GM06990 (cell line): Measurements from ENCODE around the gene ACE.
"Not testable (repeated sequence)": the region's sequence is repeated elsewhere in the genome, so short reads cannot be mapped to it uniquely, and the experiment has no call there.

Experiments
- DNase-seq: peaks from one replicate; pipeline ENCODE4 v3.0.0-alpha.2; 2011; ENCODE audit not compliant: insufficient read length; ENCODE audit errors: extremely low read depth
- H3K27me3 ChIP-seq: replicated peaks from 2 replicates; pipeline ENCODE4 v1.6.0; 2011; ENCODE audit warnings: low read length; ENCODE audit not compliant: control insufficient read depth, insufficient read depth
- H3K36me3 ChIP-seq: 2 replicates; pipeline ENCODE4 v1.5.1; 2011; ENCODE audit warnings: low read length; ENCODE audit not compliant: control insufficient read depth, insufficient read depth
- H3K4me3 ChIP-seq: replicated peaks from 2 replicates; pipeline ENCODE4 v1.5.1; 2011; ENCODE audit warnings: low read depth, mild to moderate bottlenecking, control low read depth, low read length
- CTCF ChIP-seq: IDR thresholded peaks from 2 replicates; pipeline ENCODE4 v1.5.1; 2011; ENCODE audit warnings: low read length, control low read depth, mild to moderate bottlenecking, inconsistent platforms; ENCODE audit not compliant: insufficient read depth, poor library complexity, severe bottlenecking

Gene ACE

DNA sequence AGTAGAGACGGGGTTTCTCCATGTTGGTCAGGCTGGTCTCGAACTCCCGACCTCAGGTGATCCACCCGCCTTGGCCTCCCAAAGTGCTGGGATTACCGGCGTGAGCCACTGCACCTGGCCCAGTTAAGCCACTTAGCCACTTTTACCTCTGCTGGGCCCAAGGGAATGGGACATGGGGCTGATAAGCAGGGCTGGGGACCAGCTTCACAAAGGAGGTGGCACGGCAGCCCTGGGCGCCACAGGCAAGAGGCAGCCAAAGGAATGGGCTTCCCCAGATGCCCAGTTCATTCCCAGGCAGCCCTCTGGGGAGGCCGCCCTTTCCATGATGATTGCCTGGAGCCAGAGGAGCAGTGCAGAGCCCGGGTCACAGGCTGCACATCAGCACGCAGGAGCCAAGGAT lies 25.7 kb upstream of the ACE start:
- H3K4me3 ChIP-seq, result no peak overlapping the region
- no peaks in the 10 kb centered on the region for H3K27me3 ChIP-seq
- TF ChIP-seq CTCF, result no peak
- no peaks in the 10 kb centered on the region for H3K36me3 ChIP-seq
- no peak for DNase-seq

- no peak for DNase-seq
- H3K27me3 ChIP-seq, result no peaks in the 10 kb centered on the region
- no peak overlapping the region for H3K4me3 ChIP-seq
- no peak for TF ChIP-seq CTCF
- H3K36me3 ChIP-seq, result no peaks in the 10 kb centered on the region
Observed at GRCh38 chr17:63452046-63452961, 24.6 kb upstream of the ACE start.

- H3K4me3 ChIP-seq, result no peak overlapping the region
- no peak for DNase-seq
- TF ChIP-seq CTCF, result no peak
- H3K36me3 ChIP-seq, result no peaks in the 10 kb centered on the region
- no peaks in the 10 kb centered on the region for H3K27me3 ChIP-seq
Observed at GRCh38 chr17:63452962-63453551, 23.8 kb upstream of the ACE start.

DNA sequence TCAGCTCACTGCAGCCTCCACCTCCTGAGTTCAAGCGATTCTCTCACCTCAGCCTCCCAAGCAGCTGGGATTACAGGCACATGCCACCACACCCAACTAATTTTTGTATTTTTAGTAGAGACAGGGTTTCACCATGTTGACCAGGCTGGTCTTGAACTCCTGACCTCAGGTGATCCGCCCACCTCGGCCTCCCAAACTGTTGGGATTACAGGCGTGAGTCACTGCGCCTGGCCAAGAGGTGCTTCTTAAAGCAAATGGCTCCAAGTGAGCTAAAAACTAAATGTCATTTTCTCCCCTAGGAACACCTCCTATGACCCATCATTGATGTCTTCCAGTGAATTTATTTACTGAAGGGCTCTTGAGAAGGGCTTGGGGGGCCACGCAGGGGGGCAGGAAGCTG lies 22.5 kb upstream of the ACE start:
- not testable (repeated sequence) for H3K36me3 ChIP-seq, DNase-seq

GRCh38 chr17:63454915-63455314 lies 21.9 kb upstream of the ACE start:
- Histone ChIP-seq H3K4me3 (no peak overlapping the region), H3K27me3 (no peaks in the 10 kb centered on the region), H3K36me3 (no peaks in the 10 kb centered on the region)
- no peak for TF ChIP-seq CTCF
- no peak for DNase-seq

More for the DNA sequence above, 22.5 kb upstream of the ACE start:
- not testable (repeated sequence) for H3K4me3 ChIP-seq, H3K27me3 ChIP-seq

DNA sequence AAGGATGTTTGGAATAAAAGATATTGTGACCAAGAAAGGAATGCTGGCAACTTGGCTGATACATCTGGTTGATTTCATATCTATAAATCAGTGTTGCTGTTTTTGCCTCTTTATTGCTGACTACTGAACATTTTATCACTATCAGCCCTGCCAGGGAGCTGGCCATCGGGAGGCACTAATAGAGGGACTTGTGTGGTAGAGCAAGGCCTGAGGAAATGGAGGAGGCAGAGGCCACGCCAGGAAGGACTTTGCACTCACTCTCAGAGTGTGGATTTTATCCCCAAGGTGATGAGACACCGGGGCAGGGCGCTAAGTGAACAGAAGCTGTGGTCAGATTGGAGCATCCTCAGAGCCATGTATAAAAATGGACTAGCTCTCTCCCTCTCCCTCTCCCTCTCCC lies 21.4 kb upstream of the ACE start:
- Histone ChIP-seq H3K4me3 (no peak overlapping the region), H3K27me3 (no peaks in the 10 kb centered on the region), H3K36me3 (no peaks in the 10 kb centered on the region)
- no peak for DNase-seq
- TF ChIP-seq CTCF, result no peak
